Endothelial cell of umbilical vein (primary cell): ENCODE measurements around the gene KYNU. TPM values are rescaled to one million over a fixed set of nuclear protein-coding genes. Genes with fewer than 3 reads are reported as not detected.
A peak's percentile ranks its signal among the peaks of the same experiment; 100 is the strongest.

Experiments
- BruUV-seq: library from RNA; stranded (reverse); fragments of 400-500 nt; replicated peaks from 2 replicates; lab custom pipeline; 2021; lab: Mats Ljungman, UMichigan
- CTCF ChIA-PET: fragments of 300-600, 350-600 bp; sonication (Branson Sonifier 250); formaldehyde crosslinking; loops from one replicate; lab custom pipeline; 2021; ENCODE audit warnings: antibody characterized with exemption, inconsistent platforms; lab: Charles Lee
- POLR2A ChIA-PET: fragments of 300-600, 350-600 bp; sonication (Branson Sonifier 250); formaldehyde crosslinking; loops from one replicate; lab custom pipeline; 2021; ENCODE audit warnings: antibody characterized with exemption, inconsistent platforms; lab: Charles Lee
- DNase-seq: peaks from one replicate; pipeline ENCODE4 v3.0.0-alpha.2; 2011; ENCODE audit warnings: low read depth, low spot score
- FAIRE-seq: peaks from 2 replicates; lab custom pipeline; 2011; peaks lifted over from hg19 to GRCh38; lab: Jason Lieb, UNC
- H2AFZ ChIP-seq: 2 replicates; pipeline ENCODE4 v1.6.0; 2012; ENCODE audit warnings: low read depth, low read length, control low read depth, inconsistent platforms
- H3K27ac ChIP-seq: 2 replicates; pipeline ENCODE4 v1.5.1; 2011; ENCODE audit warnings: low read depth, mild to moderate bottlenecking, control low read depth, low read length, moderate library complexity; ENCODE audit not compliant: insufficient read depth
- H3K27me3 ChIP-seq, 2 experiments: 2 replicates each; pipeline versions ENCODE4 v1.6.0 to v1.6.1; 2011; ENCODE audit warnings: low read length in 2 of 2, mixed read lengths in 1 of 2; ENCODE audit not compliant: control insufficient read depth in 2 of 2, insufficient read depth in 2 of 2
- H3K36me3 ChIP-seq, 2 experiments: 2 replicates in 1 of 2; 3 replicates in 1 of 2; pipeline ENCODE4 v1.5.1; 2011; ENCODE audit warnings: low read length in 2 of 2, mild to moderate bottlenecking in 1 of 2, moderate library complexity in 1 of 2; ENCODE audit not compliant: control insufficient read depth in 2 of 2, insufficient read depth in 2 of 2; ENCODE audit errors: extremely low read depth in 1 of 2
- H3K4me1 ChIP-seq: 3 replicates; pipeline ENCODE4 v1.5.1; 2011; ENCODE audit warnings: mild to moderate bottlenecking, low read length; ENCODE audit not compliant: control insufficient read depth, insufficient read depth; ENCODE audit errors: extremely low read depth
- H3K4me2 ChIP-seq: 2 replicates; pipeline ENCODE4 v1.6.1; 2011; ENCODE audit warnings: low read length, control low read depth, mixed read lengths; ENCODE audit not compliant: insufficient read depth
- H3K4me3 ChIP-seq, 3 experiments: fragments of 200-600 bp in 1 of 3; sonication (generic), shearing (Covaris generic) in 1 of 3; replicated peaks in 1 of 3; 2 replicates each; pipeline ENCODE4 v1.5.1; 2011 to 2016; ENCODE audit warnings: control low read depth in 3 of 3, low read length in 3 of 3, mild to moderate bottlenecking in 2 of 3, inconsistent platforms in 1 of 3, low read depth in 1 of 3, moderate library complexity in 1 of 3; ENCODE audit not compliant: insufficient read depth in 1 of 3
- H3K79me2 ChIP-seq: 2 replicates; pipeline ENCODE4 v1.6.0; 2012; ENCODE audit warnings: low read length, inconsistent platforms; ENCODE audit not compliant: control insufficient read depth, insufficient read depth
- H3K9ac ChIP-seq: replicated peaks from 2 replicates; pipeline ENCODE3; 2011; ENCODE audit warnings: low read length, control low read depth; ENCODE audit not compliant: insufficient read depth; ENCODE audit errors: extremely low read depth
- H3K9me1 ChIP-seq: replicated peaks from 3 replicates; pipeline ENCODE4 v1.6.0; 2011; ENCODE audit warnings: mild to moderate bottlenecking, low read length; ENCODE audit not compliant: control insufficient read depth, insufficient read depth; ENCODE audit errors: extremely low read depth
- H3K9me3 ChIP-seq: replicated peaks from 2 replicates; pipeline ENCODE4 v1.5.1; 2012; ENCODE audit warnings: low read length, inconsistent platforms; ENCODE audit not compliant: control insufficient read depth, insufficient read depth
- H4K20me1 ChIP-seq: replicated peaks from 2 replicates; pipeline ENCODE3; 2011; ENCODE audit warnings: mild to moderate bottlenecking, low read length; ENCODE audit not compliant: control insufficient read depth, insufficient read depth; ENCODE audit errors: extremely low read depth
- CTCF ChIP-seq, 2 donors: IDR thresholded peaks; 1 replicate in 1 of 2; 2 replicates in 1 of 2; pipeline ENCODE4 v1.5.1; 2011; ENCODE audit warnings: low read length in 2 of 2, mild to moderate bottlenecking in 2 of 2, moderate library complexity in 2 of 2, control low read depth in 1 of 2, inconsistent platforms in 1 of 2, low read depth in 1 of 2; ENCODE audit not compliant: insufficient read depth in 1 of 2; ENCODE audit errors: extremely low read depth in 1 of 2
- EZH2 ChIP-seq: IDR thresholded peaks from 2 replicates; pipeline ENCODE4 v1.6.1; 2012; ENCODE audit warnings: borderline replicate concordance, low read depth, mild to moderate bottlenecking, moderate library complexity, low read length, inconsistent platforms; ENCODE audit not compliant: severe bottlenecking
- FOS ChIP-seq: IDR thresholded peaks from 2 replicates; pipeline ENCODE4 v1.6.1; 2011; ENCODE audit warnings: mild to moderate bottlenecking, low read length, moderate library complexity, borderline replicate concordance; ENCODE audit not compliant: insufficient read depth
- GATA2 ChIP-seq: IDR thresholded peaks from 2 replicates; pipeline ENCODE4 v1.7.0; 2011; ENCODE audit warnings: low read depth, mild to moderate bottlenecking, moderate library complexity, mixed read lengths, low read length; ENCODE audit not compliant: insufficient read length, insufficient read depth
- JUN ChIP-seq: IDR thresholded peaks from 2 replicates; pipeline ENCODE4 v1.6.1; 2011; ENCODE audit warnings: borderline replicate concordance, low read depth; ENCODE audit not compliant: insufficient read length, insufficient read depth
- MAX ChIP-seq: IDR thresholded peaks from 2 replicates; pipeline ENCODE4 v1.6.1; 2011; ENCODE audit not compliant: insufficient read depth, insufficient read length
- MYC ChIP-seq: IDR thresholded peaks from one replicate; pipeline ENCODE4 v1.6.1; 2011; ENCODE audit warnings: mild to moderate bottlenecking, low read depth, low read length
- POLR2A ChIP-seq: IDR thresholded peaks from 2 replicates; pipeline ENCODE4 v1.6.1; 2012; ENCODE audit warnings: low read depth, mild to moderate bottlenecking, control low read depth, low read length
- POLR2AphosphoS5 ChIP-seq: IDR thresholded peaks from 2 replicates; pipeline ENCODE4 v1.6.1; 2012; ENCODE audit warnings: low read depth, mild to moderate bottlenecking, control low read depth, low read length, moderate library complexity; ENCODE audit not compliant: insufficient read depth
- dilution Hi-C: fragments of 300-500 bp; cut with MboI; formaldehyde crosslinking; loops from one replicate; pipeline ENCODE4 v1.15.0; 2019; ENCODE audit warnings: low sequenced_read_pairs; ENCODE audit not compliant: extremely low pct_ligation_motif_present
- intact Hi-C: fragments of 100-400 bp; cut with micrococcal nuclease; formaldehyde crosslinking; loops from one replicate; pipeline ENCODE4 v1.10.0; 2022
- polyA plus RNA-seq, 4 experiments: library from polyadenylated mRNA; depleted of rRNA in 3 of 4; stranded (reverse) in 3 of 4; unstranded in 1 of 4; fragments of >200 nt; gene quantifications; 2 replicates each; pipeline versions ENCODE4 v1.2.1 to v1.2.3, GENCODE V29; 2011 to 2012; ENCODE audit warnings: missing spikeins in 1 of 4
- total RNA-seq: library from RNA; stranded (reverse); gene quantifications from 2 replicates; pipeline ENCODE4 v1.2.3, GENCODE V29; 2021

The KYNU gene
- total and polyA plus RNA-seq, 2 donors (not counting 3 experiments of a cell fraction or from before 2014, with no cell fraction given): 0.04 TPM; not detected in 1

GRCh38 chr2:142967060-142967459 is 89.6 kb downstream of the KYNU start:
- Histone ChIP-seq H3K9me3 (no peaks in the 10 kb centered on the region), H2AFZ (no peak overlapping the region), H3K4me1 (peaks cover 7% of the 10 kb centered on the region), H3K9me1 (no peaks in the 10 kb centered on the region), H3K9ac (no peak overlapping the region), H3K79me2 (no peaks in the 10 kb centered on the region), H3K36me3 (no peaks in the 10 kb centered on the region), H3K27me3 (no peaks in the 10 kb centered on the region), H3K4me3 (no peak overlapping the region), H3K4me2 (no peak overlapping the region), H3K27ac (no peak overlapping the region), H4K20me1 (no peaks in the 10 kb centered on the region)
- DNase-seq (no peak), FAIRE-seq (no peak)
- dilution Hi-C loops: no loop called here
- ChIA-PET CTCF (no interaction called here), POLR2A (no interaction called here)
- BruUV-seq: no TSS peak
- intact Hi-C loops: no loop called here
- TF ChIP-seq GATA2 (no peak), JUN (no peak), MYC (no peak), POLR2A (no peak)

- peak; percentile 29 for DNase-seq
- Histone ChIP-seq H3K36me3 (no peaks in the 10 kb centered on the region), H3K79me2 (no peaks in the 10 kb centered on the region), H3K27me3 (no peaks in the 10 kb centered on the region), H3K9me1 (no peaks in the 10 kb centered on the region), H4K20me1 (no peaks in the 10 kb centered on the region), H3K9ac (peak overlapping the region; percentile 45), H3K4me2 (no peak overlapping the region), H3K4me1 (peaks cover 23% of the 10 kb centered on the region), H3K27ac (peak overlapping the region; percentile 87), H3K9me3 (no peaks in the 10 kb centered on the region), H2AFZ (peak overlapping the region; percentile 90), H3K4me3 (no peak overlapping the region)
- intact Hi-C loops: no loop called here
- no peak for FAIRE-seq
- ChIA-PET CTCF (interaction anchor here (0.6 to 4.1 kb wide), 5 partner anchors 8 to 291 kb away, joined by 3 to 23 read pairs (median 4); no protein-coding TSS in a partner anchor), POLR2A (no interaction called here)
- BruUV-seq: no TSS peak
- TF ChIP-seq GATA2: no peak
- no peak for TF ChIP-seq CTCF (IDR thresholded peaks at IDR 0.05; ENCODE audit: extremely low read depth in 1 of 2, insufficient read depth in 1 of 2, low read depth in 1 of 2, low read length in 2 of 2)
- TF ChIP-seq JUN: no peak
- no peak for TF ChIP-seq POLR2A
- TF ChIP-seq POLR2AphosphoS5: no peak
- TF ChIP-seq FOS: no peak
- TF ChIP-seq MAX: no peak
- no peak for TF ChIP-seq EZH2
- TF ChIP-seq MYC: no peak
- dilution Hi-C loops: no loop called here
Observed at GRCh38 chr2:142973160-142973821, 95.8 kb downstream of the KYNU start.
